Fibroblast of gingiva (primary cell): Measurements from ENCODE around the gene FAM156B.
A peak's percentile ranks its signal among the peaks of the same experiment; 100 is the strongest.
"Not testable (repeated sequence)": the region's sequence is repeated elsewhere in the genome, so short reads cannot be mapped to it uniquely, and the experiment has no call there.

Experiments used
- DNase-seq: peaks from one replicate; pipeline ENCODE4 v3.0.0-alpha.2; 2011; ENCODE audit warnings: low read depth

FAM156B gene, protein sequence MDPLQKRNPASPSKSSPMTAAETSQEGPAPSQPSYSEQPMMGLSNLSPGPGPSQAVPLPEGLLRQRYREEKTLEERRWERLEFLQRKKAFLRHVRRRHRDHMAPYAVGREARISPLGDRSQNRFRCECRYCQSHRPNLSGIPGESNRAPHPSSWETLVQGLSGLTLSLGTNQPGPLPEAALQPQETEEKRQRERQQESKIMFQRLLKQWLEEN

GRCh38 chrX:52896855-52897709, at the start of gene FAM156B:
Gene FAM156B (plus strand): TSS chrX:52897330. CDS start chrX:52907226, 9,896 bp downstream.
- DNase-seq: not testable (repeated sequence)

DNA sequence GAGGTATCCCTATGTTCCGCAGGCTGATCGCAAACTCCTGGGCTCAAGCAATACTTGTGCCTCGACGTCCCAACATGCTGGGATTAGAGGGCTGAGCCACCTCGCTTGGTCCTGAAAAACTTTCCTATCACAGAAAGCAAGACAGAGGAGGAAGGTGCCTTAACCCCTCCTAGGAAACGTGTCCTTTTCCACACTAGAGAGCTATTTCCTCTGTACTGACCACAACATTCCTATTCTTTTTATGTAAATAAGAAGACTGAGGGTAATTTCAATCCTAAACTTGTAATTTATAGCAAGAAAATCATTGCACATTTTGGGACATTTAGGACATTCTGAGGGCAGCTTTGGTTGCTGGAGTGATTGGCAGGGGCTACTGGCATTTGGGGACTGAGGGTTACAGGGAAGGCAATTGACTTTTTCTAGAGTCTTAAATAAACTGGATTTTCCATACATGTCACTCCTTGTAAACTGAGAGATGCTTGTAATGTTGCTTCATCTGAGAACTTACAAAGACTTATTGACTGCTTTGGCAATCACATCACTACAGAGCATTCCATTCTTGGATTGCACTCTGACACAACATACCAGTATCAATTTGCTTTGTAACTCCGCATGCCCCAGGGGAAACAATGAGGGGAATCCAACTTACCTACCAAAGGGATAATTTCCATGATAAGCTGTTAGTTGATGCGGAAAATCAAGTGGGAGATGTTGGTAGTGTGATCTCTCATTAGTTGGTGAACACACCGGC, 44.8 kb upstream of the FAM156B start:
- peak; percentile 64 for DNase-seq

DNA sequence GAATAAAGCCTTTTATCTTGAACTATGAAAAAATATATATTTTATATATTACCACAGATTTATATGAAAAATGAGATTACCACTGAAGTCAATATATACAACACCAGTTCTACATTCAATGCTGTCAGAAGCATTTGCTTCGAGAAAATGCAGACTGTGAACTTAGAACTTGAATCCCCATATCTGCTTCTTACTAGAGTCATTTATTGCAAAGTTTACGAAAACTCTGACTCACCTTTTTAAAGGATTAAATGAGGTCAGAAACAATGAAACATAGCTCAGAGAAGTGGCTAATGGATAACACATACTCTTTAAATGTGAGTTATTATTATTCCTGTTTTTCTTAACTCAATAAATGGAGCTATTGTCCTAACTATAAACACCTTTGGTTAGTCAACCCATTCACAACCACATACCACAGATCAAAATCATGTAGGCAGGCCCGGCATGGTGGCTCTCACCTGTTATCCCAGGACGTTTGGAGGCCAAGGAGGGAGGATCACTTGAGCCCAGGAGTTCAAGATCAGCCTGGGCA, 40.1 kb upstream of the FAM156B start:
- DNase-seq: not testable (repeated sequence)

GRCh38 chrX:52865343-52865998, 31.7 kb upstream of the FAM156B start:
- DNase-seq: no peak

DNA sequence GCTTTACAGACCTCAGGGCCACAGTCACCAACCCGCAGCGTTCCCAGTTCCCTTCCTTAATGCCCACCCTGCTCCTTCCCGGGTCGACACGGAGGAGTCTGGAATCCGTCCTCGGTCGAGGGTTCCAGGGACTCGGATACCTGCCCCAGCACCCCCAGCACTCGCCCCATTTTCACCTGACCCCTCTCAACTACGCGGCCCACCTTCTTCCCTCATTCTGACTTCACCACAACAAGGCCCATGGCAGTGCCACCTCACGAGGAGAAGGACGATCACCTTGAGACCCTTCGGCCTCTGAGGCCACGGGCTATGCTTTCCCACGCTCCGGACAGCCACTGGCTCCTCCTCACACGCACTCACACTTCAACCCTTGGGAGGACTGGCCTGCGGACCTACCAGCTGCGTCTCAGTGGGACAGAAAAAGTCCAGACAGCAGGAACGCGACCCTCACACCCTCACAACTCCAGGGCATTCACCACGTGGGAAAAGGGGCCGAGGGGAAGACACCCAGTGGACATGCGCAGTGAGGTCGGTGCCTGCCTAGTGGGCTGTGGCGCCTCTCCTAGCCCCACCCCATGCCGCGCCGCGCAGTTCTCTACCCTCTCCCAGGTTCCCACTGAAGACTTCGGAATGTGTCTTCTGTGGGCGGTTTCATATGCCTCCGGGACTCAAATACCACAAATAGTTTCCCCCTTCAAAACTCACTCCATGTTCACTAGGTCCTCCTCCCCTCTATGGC, 29.4 kb upstream of the FAM156B start, which contains the start of gene XAGE3:
Gene XAGE3 (minus strand): TSS at position 474 of the 739 bp plus-strand sequence. CDS start 950 bp downstream, outside the sequence.
- DNase-seq: no peak

GRCh38 chrX:52870046-52870445, 27.1 kb upstream of the FAM156B start:
- DNase-seq: no peak

GRCh38 chrX:52873825-52874224, 23.3 kb upstream of the FAM156B start:
- DNase-seq: not testable (repeated sequence)

GRCh38 chrX:52874661-52875060, 22.5 kb upstream of the FAM156B start:
- no peak for DNase-seq

DNA sequence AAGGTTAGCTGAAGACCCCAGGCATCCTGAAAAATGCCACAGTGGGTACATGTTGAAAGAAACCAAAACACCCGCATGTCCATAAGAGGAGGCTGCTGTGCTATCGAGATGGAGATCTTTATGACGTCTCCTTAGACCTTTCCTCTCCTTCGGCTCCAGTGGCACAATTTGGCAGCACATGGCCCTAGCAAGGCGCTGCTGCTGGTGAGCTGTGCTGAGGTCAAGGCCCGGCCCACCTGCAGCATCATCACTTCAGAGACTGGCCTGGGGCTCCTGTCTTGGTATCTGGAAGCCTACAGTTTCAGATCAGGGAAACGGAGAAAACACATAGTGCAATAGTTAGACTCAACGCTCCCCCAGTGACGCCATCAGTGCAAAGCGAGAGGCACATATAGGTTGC, 21.7 kb upstream of the FAM156B start:
- DNase-seq: not testable (repeated sequence)

DNA sequence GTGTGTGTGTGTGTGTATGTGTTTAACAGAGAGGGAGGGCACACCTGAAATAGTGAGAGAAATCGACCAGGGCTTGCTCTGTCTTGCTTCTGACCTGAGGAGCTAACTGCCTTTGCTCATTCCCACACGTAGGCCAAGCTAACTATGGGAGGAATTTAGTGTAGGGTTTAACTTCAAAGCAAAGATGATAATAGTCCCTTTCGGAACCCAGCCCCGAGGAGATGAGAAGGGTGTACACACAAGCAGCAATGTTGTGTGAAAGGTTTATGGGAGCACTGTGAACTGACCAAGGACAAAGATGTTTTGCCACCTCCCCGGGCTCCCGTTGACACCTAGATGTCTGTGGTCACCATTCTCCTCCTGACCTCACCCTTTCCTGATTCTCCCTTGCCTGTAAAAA, 20.7 kb upstream of the FAM156B start:
- not testable (repeated sequence) for DNase-seq

- not testable (repeated sequence) for DNase-seq
Observed at GRCh38 chrX:52887459-52887858, 9.7 kb upstream of the FAM156B start.

DNA sequence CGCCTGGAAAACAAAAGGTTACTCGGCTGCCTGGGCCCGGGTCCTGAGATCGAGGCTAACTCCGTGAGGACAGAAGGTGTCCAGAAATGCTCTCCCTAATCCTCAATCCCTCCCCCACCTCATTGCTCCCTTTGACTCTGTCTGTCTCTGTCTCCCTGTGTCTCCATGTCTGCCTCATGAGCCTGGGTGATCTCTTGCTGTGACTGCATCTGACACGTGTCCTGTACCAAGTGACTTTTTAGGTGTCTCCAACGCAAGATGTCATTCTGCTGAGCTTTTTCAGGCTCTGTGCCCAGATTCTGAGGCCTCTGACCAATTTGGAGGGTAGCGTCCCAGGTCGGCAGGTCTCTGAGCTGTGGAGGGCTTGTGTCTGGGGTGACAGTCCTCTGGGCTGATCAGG, 9.0 kb upstream of the FAM156B start:
- not testable (repeated sequence) for DNase-seq

DNA sequence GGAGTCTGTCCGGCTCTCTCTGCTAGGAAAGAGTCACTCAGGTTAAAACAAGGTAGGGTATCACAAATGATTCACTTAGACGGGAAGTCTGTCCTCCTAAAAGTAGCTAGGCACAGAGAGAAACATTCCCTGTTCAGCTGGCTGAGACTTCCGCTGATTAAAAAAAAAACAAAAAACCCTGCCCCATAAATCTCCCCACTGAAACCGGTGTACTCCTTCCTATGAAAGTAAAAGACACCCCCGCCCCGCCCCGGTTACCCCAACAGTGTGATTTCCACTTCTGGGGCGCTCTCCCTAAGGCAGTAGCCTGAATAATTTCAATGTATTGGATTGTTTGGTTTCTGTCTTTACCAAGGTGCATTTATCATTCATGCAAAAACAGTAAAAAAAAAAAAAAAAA, 692 bp upstream of the FAM156B start:
- DNase-seq: not testable (repeated sequence)

DNA sequence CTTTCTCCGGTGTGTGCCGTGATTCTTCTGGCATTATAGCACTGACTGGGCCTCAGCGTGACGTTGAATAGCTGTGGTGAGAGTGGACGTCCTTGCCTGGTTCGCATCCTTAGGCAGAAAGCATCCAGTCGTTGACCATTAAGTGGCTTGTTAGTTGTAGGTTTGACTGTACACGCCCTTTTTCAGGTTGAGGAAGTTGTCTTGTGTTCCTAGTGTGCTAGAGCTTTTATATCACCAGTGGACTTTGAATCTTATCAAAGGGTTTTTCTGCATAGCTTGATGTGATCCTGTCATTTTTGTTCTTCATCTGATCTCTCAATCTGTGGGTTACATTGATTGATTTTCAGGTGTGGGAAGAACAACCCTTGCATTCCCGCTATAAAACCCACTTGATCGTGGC, 8.4 kb downstream of the FAM156B start:
- DNase-seq: not testable (repeated sequence)

DNA sequence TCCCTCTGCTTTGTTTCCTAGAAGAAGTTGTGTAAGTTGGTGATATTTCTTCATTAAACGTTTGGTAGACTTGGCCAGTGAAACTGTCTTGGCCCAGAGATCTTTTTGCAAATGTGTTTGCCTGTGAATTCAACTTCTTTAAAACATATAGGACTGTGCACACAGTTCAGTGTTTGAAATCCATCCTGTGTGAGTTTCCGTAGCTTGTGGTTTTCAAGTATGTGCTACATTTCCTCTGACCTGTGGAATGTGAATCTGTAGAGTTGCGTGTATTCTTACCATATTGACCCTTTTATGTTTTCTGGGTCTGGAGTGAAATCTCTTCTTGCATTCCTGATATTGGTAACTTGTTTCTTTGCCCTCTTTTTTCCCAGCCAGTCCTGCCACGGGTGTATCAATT, 8.9 kb downstream of the FAM156B start:
- DNase-seq: not testable (repeated sequence)

- not testable (repeated sequence) for DNase-seq
Observed at GRCh38 chrX:52907137-52907536, 10.0 kb downstream of the FAM156B start.

- DNase-seq: not testable (repeated sequence)
Observed at GRCh38 chrX:52907900-52908299, 10.8 kb downstream of the FAM156B start.

DNA sequence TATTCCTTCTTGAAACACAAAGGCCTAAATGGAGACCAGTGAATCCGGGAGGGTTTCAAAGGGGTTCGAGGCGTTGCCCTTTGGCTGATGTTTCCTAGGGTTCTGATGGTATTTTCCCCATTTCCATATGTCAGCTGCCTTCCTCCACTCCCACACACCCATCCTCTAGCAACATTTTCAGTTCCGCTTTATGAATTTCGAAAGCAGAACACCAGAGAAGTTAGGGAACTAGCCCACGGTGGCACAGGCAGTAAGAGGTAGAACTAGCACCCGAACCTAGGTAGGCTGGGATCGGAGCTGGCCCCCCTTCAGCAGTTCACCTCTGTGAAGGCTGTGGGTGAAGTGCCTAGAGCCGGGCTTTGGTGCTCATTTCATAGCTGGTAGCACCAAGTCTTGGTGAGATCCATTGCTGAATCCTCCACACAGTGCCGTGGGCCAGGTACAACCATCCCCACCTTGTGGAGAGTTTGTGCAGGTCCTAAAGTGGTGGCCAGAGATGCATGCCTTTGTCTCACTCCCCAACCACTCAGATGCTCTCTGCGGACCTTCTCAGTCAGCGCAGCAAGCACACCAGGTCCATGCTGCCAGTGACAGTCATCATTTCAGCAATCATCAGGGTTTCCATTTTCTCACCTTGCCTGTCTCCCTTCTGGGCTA, 12.3 kb downstream of the FAM156B start:
- DNase-seq: not testable (repeated sequence)

GRCh38 chrX:52913681-52914080, 16.6 kb downstream of the FAM156B start:
- DNase-seq: not testable (repeated sequence)

GRCh38 chrX:52914704-52915103, 17.6 kb downstream of the FAM156B start:
- not testable (repeated sequence) for DNase-seq
